HCT116 (cell line): ENCODE measurements around the gene TMEM119. TPM values are rescaled to one million over a fixed set of nuclear protein-coding genes. Genes with fewer than 3 reads are reported as not detected.

Source experiments
- ATAC-seq: fragments of 200-7000 bp; cut with Tn5 transposase; 2 replicates; pipeline ENCODE4 v1.9.1; 2020; ENCODE audit warnings: mild to moderate bottlenecking, moderate library complexity
- BruUV-seq: library from RNA; stranded (reverse); fragments of 400-500 nt; replicated peaks from 2 replicates; lab custom pipeline; 2021; lab: Mats Ljungman, UMichigan
- CTCF ChIA-PET: fragments of 300-600 bp; sonication (Branson Sonifier 250); formaldehyde crosslinking; loops from one replicate; lab custom pipeline; 2021; ENCODE audit warnings: antibody characterized with exemption; lab: Charles Lee
- POLR2A ChIA-PET: fragments of 300-600, 350-600 bp; sonication (Branson Sonifier 250); formaldehyde crosslinking; loops from one replicate; lab custom pipeline; 2021; ENCODE audit warnings: antibody characterized with exemption; lab: Charles Lee
- RAD21 ChIA-PET, 2 experiments: fragments of 300-600 bp; sonication (Branson Sonifier 250); formaldehyde crosslinking; loops; one replicate each; lab custom pipeline; 2023; ENCODE audit warnings: low total read pairs in 2 of 2; ENCODE audit not compliant: uncharacterized antibody in 2 of 2, unreplicated experiment in 2 of 2, low non-redundant PET in 1 of 2; lab: Charles Lee
- DNase-seq: peaks from one replicate; pipeline ENCODE4 v3.0.0-alpha.2; 2010; ENCODE audit warnings: low read depth, low spot score
- H2AFZ ChIP-seq: fragments of 200-600 bp; shearing (Covaris generic), sonication (generic); 2 replicates; pipeline ENCODE4 v1.6.1; 2017; ENCODE audit warnings: low read depth, mixed run types, mixed read lengths, antibody characterized with exemption, low read length; ENCODE audit not compliant: poor library complexity, severe bottlenecking
- H3K27ac ChIP-seq: 2 replicates; pipeline ENCODE4 v1.5.1; 2012; ENCODE audit warnings: low read depth, low read length
- H3K27me3 ChIP-seq: fragments of 200-600 bp; sonication (generic); 2 replicates; pipeline ENCODE4 v1.6.1; 2016; ENCODE audit warnings: mixed run types, low read length, mixed read lengths; ENCODE audit not compliant: insufficient read depth
- H3K36me3 ChIP-seq, 2 experiments: fragments of 200-500 bp in 1 of 2; fragments of 200-600 bp in 1 of 2; sonication (Bioruptor generic) in 1 of 2; sonication (generic) in 1 of 2; 2 replicates each; pipeline versions ENCODE4 v1.5.1 to v1.6.1; 2014 to 2016; ENCODE audit warnings: low read length in 2 of 2, inconsistent platforms in 1 of 2, mixed read lengths in 1 of 2, mixed run types in 1 of 2; ENCODE audit not compliant: insufficient read depth in 2 of 2, control insufficient read depth in 1 of 2
- H3K4me1 ChIP-seq, 2 experiments: fragments of 200-600 bp in 1 of 2; sonication (generic) in 1 of 2; 2 replicates each; pipeline versions ENCODE4 v1.5.1 to v1.6.1; 2012 to 2017; ENCODE audit warnings: low read length in 2 of 2, inconsistent platforms in 1 of 2, mild to moderate bottlenecking in 1 of 2, mixed read lengths in 1 of 2, mixed run types in 1 of 2, moderate library complexity in 1 of 2; ENCODE audit not compliant: insufficient read depth in 2 of 2, control insufficient read depth in 1 of 2
- H3K4me2 ChIP-seq: fragments of 200-600 bp; sonication (generic); 2 replicates; pipeline ENCODE4 v1.6.1; 2017; ENCODE audit warnings: mixed run types, low read length, mixed read lengths
- H3K4me3 ChIP-seq, 2 experiments: fragments of 200-600 bp in 1 of 2; sonication (generic) in 1 of 2; replicated peaks in 1 of 2; 2 replicates each; pipeline ENCODE4 v1.5.1; 2011 to 2016; ENCODE audit warnings: low read length in 2 of 2, control low read depth in 1 of 2, low read depth in 1 of 2, mild to moderate bottlenecking in 1 of 2, mixed read lengths in 1 of 2, mixed run types in 1 of 2
- H3K79me2 ChIP-seq: fragments of 200-600 bp; sonication (generic); 2 replicates; pipeline ENCODE4 v1.6.1; 2017; ENCODE audit warnings: mild to moderate bottlenecking, mixed run types, low read length, moderate library complexity, mixed read lengths; ENCODE audit not compliant: insufficient read depth
- H3K9ac ChIP-seq: fragments of 200-600 bp; sonication (generic); 2 replicates; pipeline ENCODE4 v1.6.1; 2016; ENCODE audit warnings: low read length, mixed read lengths
- H3K9me2 ChIP-seq: fragments of 200-600 bp; sonication (generic), shearing (Covaris generic); 2 replicates; pipeline ENCODE4 v1.6.1; 2017; ENCODE audit warnings: mixed run types, mild to moderate bottlenecking, moderate library complexity; ENCODE audit not compliant: insufficient read depth
- H3K9me3 ChIP-seq, 2 experiments: fragments of 200-500 bp in 1 of 2; fragments of 200-600 bp in 1 of 2; sonication (Bioruptor generic) in 1 of 2; sonication (generic) in 1 of 2; 2 replicates each; pipeline ENCODE4 v1.6.1; 2014 to 2017; ENCODE audit warnings: low read length in 2 of 2, mixed read lengths in 2 of 2, inconsistent platforms in 1 of 2, low read depth in 1 of 2, mild to moderate bottlenecking in 1 of 2, mixed run types in 1 of 2, moderate library complexity in 1 of 2; ENCODE audit not compliant: control insufficient read depth in 1 of 2, insufficient read depth in 1 of 2
- H4K20me1 ChIP-seq: fragments of 200-600 bp; sonication (generic), shearing (Covaris generic); 2 replicates; pipeline ENCODE4 v1.6.1; 2017; ENCODE audit warnings: mixed run types, mild to moderate bottlenecking, moderate library complexity; ENCODE audit not compliant: insufficient read depth
- ATF3 ChIP-seq: IDR thresholded peaks from 2 replicates; pipeline ENCODE4 v1.6.1; 2012
- CEBPB ChIP-seq: IDR thresholded peaks from 2 replicates; pipeline ENCODE4 v1.6.1; 2012; ENCODE audit warnings: low read depth
- EGR1 ChIP-seq: IDR thresholded peaks from 2 replicates; pipeline ENCODE4 v1.6.1; 2012; ENCODE audit warnings: low read depth
- EZH2phosphoT487 ChIP-seq: fragments of 200-600 bp; IDR thresholded peaks from 2 replicates; pipeline ENCODE4 v1.6.1; 2018; ENCODE audit warnings: antibody characterized with exemption, borderline replicate concordance
- FOSL1 ChIP-seq: IDR thresholded peaks from 2 replicates; pipeline ENCODE4 v1.6.1; 2012; ENCODE audit warnings: low read depth
- POLR2A ChIP-seq: IDR thresholded peaks from 2 replicates; pipeline ENCODE4 v1.7.0; 2011; ENCODE audit warnings: borderline replicate concordance; ENCODE audit not compliant: insufficient read depth, insufficient read length; ENCODE audit errors: extremely low read depth
- POLR2AphosphoS5 ChIP-seq: IDR thresholded peaks from 2 replicates; pipeline ENCODE4 v1.6.1; 2011; ENCODE audit warnings: mild to moderate bottlenecking, low read depth, low read length, moderate library complexity
- RAD21 ChIP-seq: IDR thresholded peaks from 2 replicates; pipeline ENCODE4 v1.6.1; 2012; ENCODE audit warnings: low read depth, mild to moderate bottlenecking
- REST ChIP-seq: IDR thresholded peaks from 2 replicates; pipeline ENCODE4 v1.6.1; 2012; ENCODE audit warnings: low read depth
- SIN3A ChIP-seq: IDR thresholded peaks from 2 replicates; pipeline ENCODE4 v1.6.1; 2012; ENCODE audit warnings: low read depth
- SP1 ChIP-seq: IDR thresholded peaks from 2 replicates; pipeline ENCODE4 v1.6.1; 2012; ENCODE audit warnings: low read depth
- SRF ChIP-seq: IDR thresholded peaks from 2 replicates; pipeline ENCODE4 v1.6.1; 2012; ENCODE audit warnings: low read depth
- TCF7L2 ChIP-seq: IDR thresholded peaks from 2 replicates; pipeline ENCODE4 v1.7.0; 2011; ENCODE audit warnings: borderline replicate concordance, inconsistent platforms; ENCODE audit not compliant: insufficient read depth, insufficient read length; ENCODE audit errors: extremely low read depth
- YY1 ChIP-seq: IDR thresholded peaks from 2 replicates; pipeline ENCODE4 v1.6.1; 2011; ENCODE audit warnings: low read length, low read depth, moderate library complexity, mild to moderate bottlenecking; ENCODE audit not compliant: insufficient replicate concordance; ENCODE audit errors: extremely low read depth
- ZBTB33 ChIP-seq: IDR thresholded peaks from 2 replicates; pipeline ENCODE4 v1.6.1; 2011; ENCODE audit warnings: mild to moderate bottlenecking, low read length, moderate library complexity; ENCODE audit not compliant: insufficient replicate concordance; ENCODE audit errors: extremely low read depth
- ZNF274 ChIP-seq: fragments of 200-500 bp; sonication (Bioruptor generic); IDR thresholded peaks from 2 replicates; pipeline ENCODE4 v1.6.1; 2014; ENCODE audit warnings: mild to moderate bottlenecking, low read depth, low read length, inconsistent platforms
- intact Hi-C: fragments of 100-400 bp; cut with micrococcal nuclease; formaldehyde crosslinking; loops from 2 replicates; pipeline ENCODE4 v1.10.0; 2022
- total RNA-seq: library from RNA; stranded (reverse); gene quantifications from one replicate; pipeline ENCODE4 v1.2.1, GENCODE V29; 2021; ENCODE audit not compliant: unreplicated experiment

Gene TMEM119
- total RNA-seq, 1 experiment from 2014 or later: not detected

- ChIA-PET CTCF (no interaction called here), RAD21 (interaction anchor here in 1 of 2 experiments (0.7 kb wide), 1 partner anchor 21 kb away, joined by 3 read pairs; no protein-coding TSS in a partner anchor), POLR2A (no interaction called here)
- Histone ChIP-seq H3K27ac (no peak overlapping the region), H3K9me2 (no peaks in the 10 kb centered on the region), H3K4me3 (no peak overlapping the region), H4K20me1 (no peaks in the 10 kb centered on the region), H3K9me3 (no peaks in the 10 kb centered on the region), H3K27me3 (no peaks in the 10 kb centered on the region), H3K79me2 (no peaks in the 10 kb centered on the region), H3K9ac (no peak overlapping the region), H2AFZ (no peak overlapping the region), H3K36me3 (no peaks in the 10 kb centered on the region), H3K4me2 (no peak overlapping the region), H3K4me1 (peaks cover under 1 to 7% of the 10 kb centered on the region in 2 experiments; a peak in 3 of 4 replicates)
- TF ChIP-seq SIN3A: no peak
- TF ChIP-seq POLR2AphosphoS5: no peak
- no peak for TF ChIP-seq REST
- TF ChIP-seq ATF3: no peak
- no peak for TF ChIP-seq TCF7L2
- no peak for TF ChIP-seq ZNF274
- TF ChIP-seq SP1: no peak
- TF ChIP-seq FOSL1: no peak
- no peak for TF ChIP-seq ZBTB33
- TF ChIP-seq EZH2phosphoT487: no peak
- TF ChIP-seq YY1: no peak
- no peak for TF ChIP-seq POLR2A
- no peak for TF ChIP-seq RAD21
- TF ChIP-seq SRF: no peak
- TF ChIP-seq CEBPB: no peak
- TF ChIP-seq EGR1: no peak
- no peak for ATAC-seq
- no peak for DNase-seq
- intact Hi-C loops: no loop called here
- no TSS peak for BruUV-seq
Observed at GRCh38 chr12:108606492-108606891, 8.6 kb upstream of the TMEM119 start.
